Activated T-cell treated with anti-CD3 and anti-CD28 coated beads, Interleukin-2, amount 50 U/mL, for 72 hours (primary cell): ENCODE data around the gene ADARB2. TPM values are rescaled to one million over a fixed set of nuclear protein-coding genes. Genes with fewer than 3 reads are reported as not detected.

Source experiments
- ATAC-seq, 2 donors: fragments of 150-1000 bp; cut with Tn5 transposase; replicated peaks in 1 of 2; 2 replicates each; pipeline ENCODE4 v1.10.0; 2021; ENCODE audit warnings: moderate library complexity in 2 of 2, mild to moderate bottlenecking in 1 of 2
- DNase-seq, 2 donors: peaks; one replicate each; pipeline ENCODE4 v3.0.0; 2021 to 2022; ENCODE audit warnings: mixed read lengths in 1 of 2
- H3K27ac Mint-ChIP-seq: one replicate; pipeline ENCODE4 v1.8.0; 2022; ENCODE audit warnings: mild to moderate bottlenecking, moderate library complexity, mixed read lengths
- H3K27me3 Mint-ChIP-seq: one replicate; pipeline ENCODE4 v1.8.0; 2022; ENCODE audit warnings: low read depth, mixed read lengths
- H3K36me3 Mint-ChIP-seq, 2 donors: one replicate each; pipeline ENCODE4 v1.8.0; 2022; ENCODE audit warnings: mixed read lengths in 2 of 2, mild to moderate bottlenecking in 1 of 2; ENCODE audit not compliant: insufficient read depth in 2 of 2
- H3K4me1 Mint-ChIP-seq: one replicate; pipeline ENCODE4 v1.8.0; 2022; ENCODE audit warnings: low read depth, mixed read lengths
- H3K4me3 Mint-ChIP-seq, 2 donors: one replicate each; pipeline ENCODE4 v1.8.0; 2022; ENCODE audit warnings: mild to moderate bottlenecking in 2 of 2, mixed read lengths in 2 of 2, moderate library complexity in 2 of 2
- H3K9me3 Mint-ChIP-seq, 2 donors: one replicate each; pipeline ENCODE4 v1.8.0; 2022; ENCODE audit warnings: mixed read lengths in 2 of 2
- total RNA-seq, 2 donors: library from RNA; stranded (reverse); gene quantifications; one replicate each; pipeline ENCODE4 v1.2.3, GENCODE V29; 2022

The ADARB2 gene
- total RNA-seq, 2 donors from 2014 or later, result 0.60 to 2.0 TPM

GRCh38 chr10:1661859-1662437, 75.4 kb downstream of the ADARB2 start:
- H3K4me3 Mint-ChIP-seq, result no peak overlapping the region
- no peaks in the 10 kb centered on the region for H3K9me3 Mint-ChIP-seq
- H3K36me3 Mint-ChIP-seq, result no peaks in the 10 kb centered on the region
- H3K27ac Mint-ChIP-seq, result no peak overlapping the region
- ATAC-seq, result no peak
- no peak for DNase-seq
- H3K27me3 Mint-ChIP-seq, result peaks cover 24% of the 10 kb centered on the region
- no peaks in the 10 kb centered on the region for H3K4me1 Mint-ChIP-seq

GRCh38 chr10:1661416-1661815, 75.9 kb downstream of the ADARB2 start:
- H3K4me1 Mint-ChIP-seq, result no peaks in the 10 kb centered on the region
- no peak overlapping the region for H3K4me3 Mint-ChIP-seq
- H3K27ac Mint-ChIP-seq, result no peak overlapping the region
- H3K27me3 Mint-ChIP-seq, result peaks cover 24% of the 10 kb centered on the region
- ATAC-seq (no peak), DNase-seq (no peak)
- H3K9me3 Mint-ChIP-seq, result no peaks in the 10 kb centered on the region
- no peaks in the 10 kb centered on the region for H3K36me3 Mint-ChIP-seq

GRCh38 chr10:1660815-1661214, 76.5 kb downstream of the ADARB2 start:
- ATAC-seq (no peak), DNase-seq (no peak)
- H3K9me3 Mint-ChIP-seq, result no peaks in the 10 kb centered on the region
- H3K27ac Mint-ChIP-seq, result no peak overlapping the region
- H3K4me3 Mint-ChIP-seq, result no peak overlapping the region
- no peaks in the 10 kb centered on the region for H3K4me1 Mint-ChIP-seq
- H3K36me3 Mint-ChIP-seq, result no peaks in the 10 kb centered on the region
- H3K27me3 Mint-ChIP-seq, result peaks cover 24% of the 10 kb centered on the region

- H3K27me3 Mint-ChIP-seq, result peaks cover 24% of the 10 kb centered on the region
- H3K36me3 Mint-ChIP-seq, result no peaks in the 10 kb centered on the region
- no peak overlapping the region for H3K27ac Mint-ChIP-seq
- no peak for DNase-seq
- no peak overlapping the region for H3K4me3 Mint-ChIP-seq
- H3K9me3 Mint-ChIP-seq, result no peaks in the 10 kb centered on the region
- ATAC-seq, result no peak
- H3K4me1 Mint-ChIP-seq, result no peaks in the 10 kb centered on the region
Measured at GRCh38 chr10:1660386-1660785, 76.9 kb downstream of the ADARB2 start.

- Mint-ChIP-seq H3K36me3 (no peaks in the 10 kb centered on the region), H3K4me3 (no peak overlapping the region), H3K27ac (no peak overlapping the region), H3K4me1 (no peaks in the 10 kb centered on the region), H3K9me3 (no peaks in the 10 kb centered on the region), H3K27me3 (peaks cover 24% of the 10 kb centered on the region)
- DNase-seq (no peak), ATAC-seq (no peak)
Measured at GRCh38 chr10:1659221-1659791, 78.0 kb downstream of the ADARB2 start.

- DNase-seq, result no peak
- no peak overlapping the region for H3K4me3 Mint-ChIP-seq
Measured at GRCh38 chr10:1658658-1659057, 78.7 kb downstream of the ADARB2 start.

GRCh38 chr10:1657479-1657878, 79.8 kb downstream of the ADARB2 start:
- no peak for DNase-seq
- Mint-ChIP-seq H3K4me1 (no peaks in the 10 kb centered on the region), H3K36me3 (no peaks in the 10 kb centered on the region), H3K27me3 (peaks cover 27% of the 10 kb centered on the region), H3K4me3 (no peak overlapping the region), H3K9me3 (no peaks in the 10 kb centered on the region), H3K27ac (no peak overlapping the region)
- no peak for ATAC-seq

More at GRCh38 chr10:1658658-1659057, 78.7 kb downstream of the ADARB2 start:
- H3K9me3 Mint-ChIP-seq, result no peaks in the 10 kb centered on the region
- H3K36me3 Mint-ChIP-seq, result no peaks in the 10 kb centered on the region
- H3K4me1 Mint-ChIP-seq, result no peaks in the 10 kb centered on the region
- no peak for ATAC-seq
- peaks cover 24% of the 10 kb centered on the region for H3K27me3 Mint-ChIP-seq
- no peak overlapping the region for H3K27ac Mint-ChIP-seq

- Mint-ChIP-seq H3K4me1 (no peaks in the 10 kb centered on the region), H3K27ac (no peak overlapping the region), H3K36me3 (no peaks in the 10 kb centered on the region), H3K4me3 (no peak overlapping the region), H3K9me3 (no peaks in the 10 kb centered on the region), H3K27me3 (peaks cover 23% of the 10 kb centered on the region)
- no peak for ATAC-seq
- no peak for DNase-seq
Measured at GRCh38 chr10:1655367-1655766, 82.0 kb downstream of the ADARB2 start.

GRCh38 chr10:1654811-1655356, 82.4 kb downstream of the ADARB2 start:
- ATAC-seq, result no peak
- Mint-ChIP-seq H3K27ac (no peak overlapping the region), H3K9me3 (no peaks in the 10 kb centered on the region), H3K4me1 (no peaks in the 10 kb centered on the region), H3K4me3 (no peak overlapping the region), H3K27me3 (peaks cover 23% of the 10 kb centered on the region), H3K36me3 (no peaks in the 10 kb centered on the region)
- DNase-seq, result no peak

GRCh38 chr10:1654247-1654646, 83.1 kb downstream of the ADARB2 start:
- Mint-ChIP-seq H3K27ac (no peak overlapping the region), H3K36me3 (no peaks in the 10 kb centered on the region), H3K9me3 (no peaks in the 10 kb centered on the region), H3K27me3 (peaks cover 23% of the 10 kb centered on the region), H3K4me1 (no peaks in the 10 kb centered on the region), H3K4me3 (no peak overlapping the region)
- ATAC-seq (no peak), DNase-seq (no peak)

GRCh38 chr10:1653321-1653720, 84.0 kb downstream of the ADARB2 start:
- ATAC-seq (no peak), DNase-seq (no peak)
- Mint-ChIP-seq H3K27me3 (peaks cover 19% of the 10 kb centered on the region), H3K36me3 (no peaks in the 10 kb centered on the region), H3K9me3 (no peaks in the 10 kb centered on the region), H3K27ac (no peak overlapping the region), H3K4me1 (no peaks in the 10 kb centered on the region), H3K4me3 (no peak overlapping the region)

- DNase-seq (no peak), ATAC-seq (no peak)
- Mint-ChIP-seq H3K36me3 (no peaks in the 10 kb centered on the region), H3K9me3 (no peaks in the 10 kb centered on the region), H3K27me3 (peaks cover 9% of the 10 kb centered on the region), H3K4me1 (no peaks in the 10 kb centered on the region), H3K4me3 (no peak overlapping the region), H3K27ac (no peak overlapping the region)
Measured at GRCh38 chr10:1652151-1652550, 85.2 kb downstream of the ADARB2 start.

- Mint-ChIP-seq H3K4me3 (no peak overlapping the region), H3K36me3 (no peaks in the 10 kb centered on the region), H3K27me3 (peaks cover 9% of the 10 kb centered on the region), H3K27ac (no peak overlapping the region), H3K4me1 (no peaks in the 10 kb centered on the region), H3K9me3 (no peaks in the 10 kb centered on the region)
- no peak for DNase-seq
- ATAC-seq, result no peak
Measured at GRCh38 chr10:1651270-1651966, 85.9 kb downstream of the ADARB2 start.
